ENCODE data around the gene DYNC1H1. TPM values are rescaled to one million over a fixed set of nuclear protein-coding genes. Genes with fewer than 3 reads are reported as not detected.

DYNC1H1 gene
- total RNA-seq, 1 donor from 2014 or later = 237 TPM

DNA sequence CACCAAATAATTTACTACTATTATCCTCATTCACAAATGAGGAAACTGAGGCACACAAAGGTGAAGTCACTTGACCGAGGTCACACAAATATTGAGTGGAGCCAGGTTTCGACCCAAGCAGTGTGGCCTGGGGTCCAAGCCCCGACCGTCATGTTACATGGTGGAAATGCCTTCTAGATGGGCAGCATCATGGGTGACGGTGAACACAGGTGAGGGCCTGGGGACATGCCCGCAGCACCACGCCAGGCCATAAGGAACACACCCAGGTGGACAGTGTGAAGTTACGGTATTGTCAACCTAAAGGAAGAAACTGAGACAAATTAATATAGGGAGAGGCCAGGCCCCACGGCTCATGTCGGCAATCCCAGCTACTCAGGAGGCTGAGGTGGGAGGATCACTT is 35.3 kb upstream of the DYNC1H1 start:
- Mint-ChIP-seq H3K4me1 (no peaks in the 10 kb centered on the region), H3K27ac (no peak overlapping the region), H3K36me3 (peaks cover 3% of the 10 kb centered on the region), H3K27me3 (ENCODE audit: insufficient read depth, low read depth) (peaks cover 6% of the 10 kb centered on the region), H3K4me3 (no peak overlapping the region), H3K9me3 (no peaks in the 10 kb centered on the region)
- Histone ChIP-seq H2AFZ (replicated peaks) (no peak overlapping the region), H3K4me1 (no peaks in the 10 kb centered on the region), H3K4me2 (no peak overlapping the region), H3K9ac (no peak overlapping the region), H4K20me1 (ENCODE audit: low read depth) (no peaks in the 10 kb centered on the region), H3K79me2 (ENCODE audit: low read depth) (no peaks in the 10 kb centered on the region), H3K9me3 (ENCODE audit: low read depth) (no peaks in the 10 kb centered on the region), H3K27ac (no peak overlapping the region), H3K4me3 (no peak overlapping the region), H3F3A (ENCODE audit: low read depth) (no peaks in the 10 kb centered on the region), H3K36me3 (no peaks in the 10 kb centered on the region), H3K27me3 (no peaks in the 10 kb centered on the region)
- DNase-seq (ENCODE audit: low spot score) = no peak
- TF ChIP-seq EZH2 (IDR thresholded peaks at IDR 0.05) (no peak), EZH2phosphoT487 (IDR thresholded peaks at IDR 0.05) (no peak)
- TF ChIP-seq, protein P1, sequence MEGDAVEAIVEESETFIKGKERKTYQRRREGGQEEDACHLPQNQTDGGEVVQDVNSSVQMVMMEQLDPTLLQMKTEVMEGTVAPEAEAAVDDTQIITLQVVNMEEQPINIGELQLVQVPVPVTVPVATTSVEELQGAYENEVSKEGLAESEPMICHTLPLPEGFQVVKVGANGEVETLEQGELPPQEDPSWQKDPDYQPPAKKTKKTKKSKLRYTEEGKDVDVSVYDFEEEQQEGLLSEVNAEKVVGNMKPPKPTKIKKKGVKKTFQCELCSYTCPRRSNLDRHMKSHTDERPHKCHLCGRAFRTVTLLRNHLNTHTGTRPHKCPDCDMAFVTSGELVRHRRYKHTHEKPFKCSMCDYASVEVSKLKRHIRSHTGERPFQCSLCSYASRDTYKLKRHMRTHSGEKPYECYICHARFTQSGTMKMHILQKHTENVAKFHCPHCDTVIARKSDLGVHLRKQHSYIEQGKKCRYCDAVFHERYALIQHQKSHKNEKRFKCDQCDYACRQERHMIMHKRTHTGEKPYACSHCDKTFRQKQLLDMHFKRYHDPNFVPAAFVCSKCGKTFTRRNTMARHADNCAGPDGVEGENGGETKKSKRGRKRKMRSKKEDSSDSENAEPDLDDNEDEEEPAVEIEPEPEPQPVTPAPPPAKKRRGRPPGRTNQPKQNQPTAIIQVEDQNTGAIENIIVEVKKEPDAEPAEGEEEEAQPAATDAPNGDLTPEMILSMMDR (IDR thresholded peaks at IDR 0.05) = no peak

DNA sequence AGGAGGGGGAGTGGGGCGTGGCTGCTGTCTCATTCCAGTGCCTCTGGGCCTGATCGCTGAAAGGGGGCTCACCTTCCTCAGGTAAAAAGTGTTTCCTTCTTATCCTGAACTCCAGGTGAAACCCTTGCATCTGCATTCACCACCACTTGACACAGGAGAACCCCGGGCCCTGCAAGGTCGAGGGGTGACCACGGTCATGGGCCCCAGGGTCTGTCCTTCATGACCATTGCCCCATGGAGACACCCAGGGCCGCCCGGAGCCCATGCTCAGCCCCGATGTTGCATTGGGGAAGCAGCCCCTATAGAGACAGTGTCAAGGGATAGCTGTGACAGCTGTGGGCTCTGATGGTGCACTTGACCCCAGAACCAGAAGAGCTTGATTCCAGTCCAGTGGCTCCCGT is 34.4 kb upstream of the DYNC1H1 start:
- no peaks in the 10 kb centered on the region for H3K27me3 ChIP-seq
- no peaks in the 10 kb centered on the region for H3K4me1 ChIP-seq
- TF ChIP-seq, protein P1 (IDR thresholded peaks at IDR 0.05) = no peak
- no peak for TF ChIP-seq EZH2 (IDR thresholded peaks at IDR 0.05)
- no peak for TF ChIP-seq EZH2phosphoT487 (IDR thresholded peaks at IDR 0.05)
- H3K79me2 ChIP-seq (ENCODE audit: low read depth) = no peaks in the 10 kb centered on the region
- H2AFZ ChIP-seq (replicated peaks) = no peak overlapping the region
- Mint-ChIP-seq H3K27me3 (ENCODE audit: insufficient read depth, low read depth) (peaks cover 6% of the 10 kb centered on the region), H3K36me3 (peaks cover under 1% of the 10 kb centered on the region), H3K27ac (no peak overlapping the region), H3K4me3 (no peak overlapping the region), H3K4me1 (no peaks in the 10 kb centered on the region), H3K9me3 (no peaks in the 10 kb centered on the region)
- no peaks in the 10 kb centered on the region for H3K9me3 ChIP-seq (ENCODE audit: low read depth)
- DNase-seq (ENCODE audit: low spot score) = no peak
- H3K9ac ChIP-seq = no peak overlapping the region
- no peak overlapping the region for H3K27ac ChIP-seq
- H3K4me3 ChIP-seq = no peak overlapping the region
- no peaks in the 10 kb centered on the region for H3K36me3 ChIP-seq
- H3K4me2 ChIP-seq = no peak overlapping the region
- H4K20me1 ChIP-seq (ENCODE audit: low read depth) = no peaks in the 10 kb centered on the region
- no peaks in the 10 kb centered on the region for H3F3A ChIP-seq (ENCODE audit: low read depth)

DNA sequence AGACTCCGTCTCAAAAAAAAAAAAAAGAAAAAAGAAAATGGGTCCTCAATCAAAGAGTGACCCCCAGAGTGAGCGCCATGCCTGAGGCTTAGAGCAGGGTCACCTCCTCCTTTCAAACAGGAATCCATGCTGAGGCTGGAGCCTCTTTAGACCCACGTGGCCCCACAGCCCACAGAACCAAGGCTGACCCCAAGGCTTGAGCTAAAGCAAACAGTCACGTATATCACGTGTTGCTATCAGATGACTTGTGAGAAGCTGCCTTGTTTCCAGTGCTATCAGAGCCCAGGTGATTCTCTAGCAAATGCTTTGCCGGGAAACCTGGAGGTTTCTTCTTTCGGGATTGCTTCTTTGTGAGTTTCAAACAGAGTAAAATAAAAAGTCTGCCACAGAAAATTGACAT is 31.7 kb upstream of the DYNC1H1 start:
- no peaks in the 10 kb centered on the region for H3K79me2 ChIP-seq (ENCODE audit: low read depth)
- no peaks in the 10 kb centered on the region for H3K9me3 Mint-ChIP-seq
- TF ChIP-seq EZH2phosphoT487 (IDR thresholded peaks at IDR 0.05) (no peak), EZH2 (IDR thresholded peaks at IDR 0.05) (no peak)
- TF ChIP-seq, protein P1 (IDR thresholded peaks at IDR 0.05) = no peak
- no peak overlapping the region for H3K27ac ChIP-seq
- H3K36me3 ChIP-seq = no peaks in the 10 kb centered on the region
- no peak overlapping the region for H3K27ac Mint-ChIP-seq
- H4K20me1 ChIP-seq (ENCODE audit: low read depth) = no peaks in the 10 kb centered on the region
- no peaks in the 10 kb centered on the region for H3K4me1 Mint-ChIP-seq
- no peaks in the 10 kb centered on the region for H3K4me1 ChIP-seq
- no peaks in the 10 kb centered on the region for H3K9me3 ChIP-seq (ENCODE audit: low read depth)
- H3F3A ChIP-seq (ENCODE audit: low read depth) = no peaks in the 10 kb centered on the region
- H3K4me3 ChIP-seq = no peak overlapping the region
- H3K4me3 Mint-ChIP-seq = no peak overlapping the region
- H2AFZ ChIP-seq (replicated peaks) = no peak overlapping the region
- H3K36me3 Mint-ChIP-seq = no peaks in the 10 kb centered on the region
- no peak overlapping the region for H3K9ac ChIP-seq
- H3K27me3 ChIP-seq = no peaks in the 10 kb centered on the region
- DNase-seq (ENCODE audit: low spot score) = no peak
- peaks cover 2% of the 10 kb centered on the region for H3K27me3 Mint-ChIP-seq (ENCODE audit: insufficient read depth, low read depth)
- no peak overlapping the region for H3K4me2 ChIP-seq
